IMR-90 (cell line): Measurements from ENCODE around the gene RFX3. TPM values are rescaled to one million over a fixed set of nuclear protein-coding genes. Genes with fewer than 3 reads are reported as not detected.

ENCODE experiments used
- ATAC-seq: fragments of 200-7000 bp; cut with Tn5 transposase; 2 replicates; pipeline ENCODE4 v1.9.1; 2020; ENCODE audit warnings: low read depth, mild to moderate bottlenecking, moderate library complexity
- BruUV-seq: library from RNA; stranded (reverse); fragments of 400-500 nt; replicated peaks from 2 replicates; lab custom pipeline; 2021; lab: Mats Ljungman, UMichigan
- CTCF ChIA-PET: fragments of 300-600 bp; formaldehyde crosslinking; extraction: SDS; loops from one replicate; lab custom pipeline; 2021; ENCODE audit warnings: antibody characterized with exemption; lab: Yijun Ruan, JAX
- POLR2A ChIA-PET: fragments of 300-600 bp; sonication (Branson Sonifier 250); formaldehyde crosslinking; loops from one replicate; lab custom pipeline; 2022; ENCODE audit warnings: antibody characterized with exemption; ENCODE audit not compliant: unreplicated experiment; lab: Charles Lee
- DNase-seq: peaks from one replicate; pipeline ENCODE4 v3.0.0; 2013
- H2AFZ ChIP-seq: replicated peaks from 2 replicates; pipeline ENCODE3; 2013; ENCODE audit warnings: low read length, mild to moderate bottlenecking; ENCODE audit not compliant: poor library complexity
- H2AK5ac ChIP-seq: 2 replicates; pipeline ENCODE4 v1.6.1; 2013; ENCODE audit warnings: low read depth, low read length, inconsistent platforms
- H2AK9ac ChIP-seq: replicated peaks from 2 replicates; pipeline ENCODE3; 2013; ENCODE audit warnings: mild to moderate bottlenecking, low read depth, low read length, moderate library complexity; ENCODE audit not compliant: poor library complexity
- H2BK120ac ChIP-seq: 2 replicates; pipeline ENCODE4 v1.6.1; 2013; ENCODE audit warnings: low read depth, low read length, inconsistent platforms
- H2BK15ac ChIP-seq: 3 replicates; pipeline ENCODE4 v1.6.1; 2013; ENCODE audit warnings: low read depth, low read length, inconsistent platforms
- H2BK20ac ChIP-seq: 2 replicates; pipeline ENCODE4 v1.6.1; 2013; ENCODE audit warnings: low read depth, mild to moderate bottlenecking, inconsistent platforms, low read length, moderate library complexity
- H2BK5ac ChIP-seq: 2 replicates; pipeline ENCODE4 v1.6.1; 2013; ENCODE audit warnings: mild to moderate bottlenecking, low read depth, low read length, inconsistent platforms; ENCODE audit not compliant: poor library complexity, severe bottlenecking
- H3K14ac ChIP-seq: replicated peaks from 2 replicates; pipeline ENCODE4 v1.6.1; 2013; ENCODE audit warnings: low read depth, low read length, inconsistent platforms
- H3K18ac ChIP-seq: 2 replicates; pipeline ENCODE4 v1.6.1; 2013; ENCODE audit warnings: low read depth, low read length, control low read depth
- H3K23ac ChIP-seq: 2 replicates; pipeline ENCODE4 v1.6.1; 2013; ENCODE audit warnings: low read depth, low read length, inconsistent platforms
- H3K27ac ChIP-seq: 2 replicates; pipeline ENCODE4 v1.5.1; 2013; ENCODE audit warnings: mild to moderate bottlenecking, control low read depth, low read length; ENCODE audit not compliant: insufficient read depth
- H3K27me3 ChIP-seq: 2 replicates; pipeline ENCODE4 v1.6.1; 2013; ENCODE audit warnings: low read length; ENCODE audit not compliant: control insufficient read depth, insufficient read depth
- H3K36me3 ChIP-seq: 2 replicates; pipeline ENCODE4 v1.6.1; 2013; ENCODE audit warnings: low read length, mixed read lengths; ENCODE audit not compliant: control insufficient read depth, insufficient read depth
- H3K4ac ChIP-seq: 2 replicates; pipeline ENCODE4 v1.6.1; 2013; ENCODE audit warnings: low read depth, low read length, inconsistent platforms
- H3K4me1 ChIP-seq: 2 replicates; pipeline ENCODE4 v1.6.1; 2013; ENCODE audit warnings: low read length, mixed read lengths; ENCODE audit not compliant: control insufficient read depth, insufficient read depth
- H3K4me2 ChIP-seq: 2 replicates; pipeline ENCODE4 v1.6.1; 2013; ENCODE audit warnings: low read depth, mild to moderate bottlenecking, control low read depth, low read length, moderate library complexity
- H3K4me3 ChIP-seq: 2 replicates; pipeline ENCODE4 v1.5.1; 2013; ENCODE audit warnings: low read depth, mild to moderate bottlenecking, control low read depth, low read length, moderate library complexity; ENCODE audit not compliant: insufficient read depth
- H3K56ac ChIP-seq: 2 replicates; pipeline ENCODE4 v1.6.1; 2013; ENCODE audit warnings: low read length, inconsistent platforms; ENCODE audit not compliant: insufficient read depth; ENCODE audit errors: extremely low read depth
- H3K79me1 ChIP-seq, 2 experiments: 2 replicates each; pipeline ENCODE4 v1.6.1; 2013; ENCODE audit warnings: low read length in 2 of 2, inconsistent platforms in 1 of 2, low read depth in 1 of 2
- H3K9ac ChIP-seq: 2 replicates; pipeline ENCODE4 v1.6.1; 2013; ENCODE audit warnings: low read depth, low read length, control low read depth
- H3K9me1 ChIP-seq: 2 replicates; pipeline ENCODE4 v1.6.1; 2013; ENCODE audit warnings: low read length, inconsistent platforms; ENCODE audit not compliant: insufficient read depth
- H3K9me3 ChIP-seq: 2 replicates; pipeline ENCODE4 v1.6.1; 2013; ENCODE audit warnings: low read length; ENCODE audit not compliant: control insufficient read depth, insufficient read depth
- H4K20me1 ChIP-seq: 2 replicates; pipeline ENCODE4 v1.6.1; 2013; ENCODE audit warnings: low read length, inconsistent platforms; ENCODE audit not compliant: insufficient read depth
- H4K5ac ChIP-seq: 2 replicates; pipeline ENCODE4 v1.6.1; 2013; ENCODE audit warnings: mild to moderate bottlenecking, low read depth, low read length, control low read depth
- H4K8ac ChIP-seq, 2 experiments: 2 replicates each; pipeline ENCODE4 v1.6.1; 2013; ENCODE audit warnings: low read depth in 2 of 2, low read length in 2 of 2, control low read depth in 1 of 2, inconsistent platforms in 1 of 2
- H4K91ac ChIP-seq: 2 replicates; pipeline ENCODE4 v1.6.1; 2013; ENCODE audit warnings: low read depth, low read length, inconsistent platforms; ENCODE audit not compliant: insufficient read depth
- CEBPB ChIP-seq: IDR thresholded peaks from 2 replicates; pipeline ENCODE4 v1.6.1; 2012; ENCODE audit warnings: low read depth, low read length, improper control_type of control experiment
- CTCF ChIP-seq: conservative IDR thresholded peaks from 2 replicates; pipeline ENCODE4 v1.5.1; 2012; ENCODE audit warnings: mild to moderate bottlenecking, low read depth, low read length, improper control_type of control experiment
- MAFK ChIP-seq: IDR thresholded peaks from 2 replicates; pipeline ENCODE4 v1.6.1; 2012; ENCODE audit warnings: low read depth, low read length, improper control_type of control experiment
- NFE2L2 ChIP-seq: fragments of 150-350 bp; IDR thresholded peaks from 2 replicates; pipeline ENCODE4 v1.6.1; 2016; ENCODE audit warnings: low read depth, mild to moderate bottlenecking, low read length
- RCOR1 ChIP-seq: IDR thresholded peaks from 2 replicates; pipeline ENCODE4 v1.6.1; 2012; ENCODE audit warnings: mild to moderate bottlenecking, low read length, improper control_type of control experiment; ENCODE audit not compliant: insufficient replicate concordance
- USF2 ChIP-seq: fragments of 150-350 bp; IDR thresholded peaks from 2 replicates; pipeline ENCODE4 v1.6.1; 2017; ENCODE audit warnings: mild to moderate bottlenecking, antibody characterized with exemption, low read length, low read depth
- WGBS, 2 experiments: methylation state at CpG; one replicate each; pipeline versions ENCODE4 v1.1.5 to v1.1.7; 2013; ENCODE audit warnings: missing lambda C conversion rate in 2 of 2; ENCODE audit not compliant: insufficient read length in 1 of 2; ENCODE audit errors: extremely low coverage in 2 of 2; 5-methylcytosine and 5-hydroxymethylcytosine counted together
- dilution Hi-C: fragments of 300-500 bp; cut with HindIII; formaldehyde crosslinking; loops from one replicate; pipeline ENCODE4 v1.14.3; 2018; ENCODE audit warnings: low sequenced_read_pairs; ENCODE audit not compliant: unreplicated experiment
- in situ Hi-C: fragments of 300-500 bp; cut with MboI; formaldehyde crosslinking; loops from 3 replicates; pipeline ENCODE4 v1.14.3; 2019; ENCODE audit warnings: low sequenced_read_pairs, inconsistent platforms, mixed read lengths
- intact Hi-C: fragments of 100-400 bp; cut with micrococcal nuclease; formaldehyde crosslinking; loops from 2 replicates; pipeline ENCODE4 v1.10.0; 2022
- polyA plus RNA-seq, 3 experiments: library from polyadenylated mRNA; depleted of rRNA; stranded (reverse); fragments of >200 nt; gene quantifications; 2 replicates each; pipeline ENCODE4 v1.2.3, GENCODE V29; 2012; ENCODE audit warnings: low replicate concordance in 1 of 3
- total RNA-seq: library from RNA; depleted of rRNA; stranded (reverse); fragments of >200 nt; gene quantifications from 2 replicates; pipeline ENCODE4 v1.2.3, GENCODE V29; 2012

Gene RFX3
- total and polyA plus RNA-seq, 2 of the 4 experiments (the other 2 are of a cell fraction), result 1.7 to 2.7 TPM

- no peaks in the 10 kb centered on the region for H3K9me3 ChIP-seq
- no peaks in the 10 kb centered on the region for H3K4me1 ChIP-seq
- H4K5ac ChIP-seq, result no peak overlapping the region
- no peak overlapping the region for H3K9ac ChIP-seq
- H3K27ac ChIP-seq, result no peak overlapping the region
- no peak overlapping the region for H3K4ac ChIP-seq
- no peaks in the 10 kb centered on the region for H3K9me1 ChIP-seq
- H3K18ac ChIP-seq, result no peak overlapping the region
- H3K4me2 ChIP-seq, result no peak overlapping the region
- H3K56ac ChIP-seq, result no peak overlapping the region
- dilution Hi-C loops, result no loop called here
- no peak overlapping the region for H4K8ac ChIP-seq
- H2AK5ac ChIP-seq, result no peak overlapping the region
- ChIA-PET CTCF (interaction anchor here (0.7 kb wide), 1 partner anchor 646 kb away, joined by 4 read pairs; no protein-coding TSS in a partner anchor), POLR2A (no interaction called here)
- no peak overlapping the region for H2AK9ac ChIP-seq
- peak; percentile 45 for DNase-seq
- WGBS, 2 experiments, result no CpG with 5 or more reads among the region's 5 CpGs
- ATAC-seq, result no peak; the same call in 1 of the 2 replicates
- H3K14ac ChIP-seq, result no peak overlapping the region
- H4K20me1 ChIP-seq, result no peaks in the 10 kb centered on the region
- no peak overlapping the region for H3K4me3 ChIP-seq
- peak; percentile 72 for TF ChIP-seq NFE2L2
- TF ChIP-seq RCOR1, result no peak
- TF ChIP-seq CEBPB, result no peak
- no peak for TF ChIP-seq CTCF
- TF ChIP-seq MAFK, result 0 out of 2 replicates have a peak, but pooled peaks have one; percentile 20
- TF ChIP-seq USF2, result no peak
- in situ Hi-C loops, result no loop called here
- no peaks in the 10 kb centered on the region for H3K79me1 ChIP-seq
- peaks cover 1% of the 10 kb centered on the region; the same call in 1 of the 2 replicates for H3K36me3 ChIP-seq
- H2BK5ac ChIP-seq, result peak overlapping the region; percentile 26
- no peak overlapping the region for H2BK15ac ChIP-seq
- H2BK120ac ChIP-seq, result no peak overlapping the region
- no peak overlapping the region for H2AFZ ChIP-seq
- no TSS peak for BruUV-seq
- H3K23ac ChIP-seq, result no peak overlapping the region
- intact Hi-C loops, result no loop called here
- H2BK20ac ChIP-seq, result no peak overlapping the region
- no peak overlapping the region for H4K91ac ChIP-seq
- no peaks in the 10 kb centered on the region for H3K27me3 ChIP-seq
Measured at GRCh38 chr9:3261484-3261883, 264.3 kb downstream of the RFX3 start.
